HCT116 (cell line): ENCODE measurements around the gene CEACAM3. TPM values are rescaled to one million over a fixed set of nuclear protein-coding genes. Genes with fewer than 3 reads are reported as not detected.

Experiments
- ATAC-seq: fragments of 200-7000 bp; cut with Tn5 transposase; 2 replicates; pipeline ENCODE4 v1.9.1; 2020; ENCODE audit warnings: mild to moderate bottlenecking, moderate library complexity
- BruUV-seq: library from RNA; stranded (reverse); fragments of 400-500 nt; replicated peaks from 2 replicates; lab custom pipeline; 2021; lab: Mats Ljungman, UMichigan
- CTCF ChIA-PET: fragments of 300-600 bp; sonication (Branson Sonifier 250); formaldehyde crosslinking; loops from one replicate; lab custom pipeline; 2021; ENCODE audit warnings: antibody characterized with exemption; lab: Charles Lee
- POLR2A ChIA-PET: fragments of 300-600, 350-600 bp; sonication (Branson Sonifier 250); formaldehyde crosslinking; loops from one replicate; lab custom pipeline; 2021; ENCODE audit warnings: antibody characterized with exemption; lab: Charles Lee
- RAD21 ChIA-PET, 2 experiments: fragments of 300-600 bp; sonication (Branson Sonifier 250); formaldehyde crosslinking; loops; one replicate each; lab custom pipeline; 2023; ENCODE audit warnings: low total read pairs in 2 of 2; ENCODE audit not compliant: uncharacterized antibody in 2 of 2, unreplicated experiment in 2 of 2, low non-redundant PET in 1 of 2; lab: Charles Lee
- DNase-seq: peaks from one replicate; pipeline ENCODE4 v3.0.0-alpha.2; 2010; ENCODE audit warnings: low read depth, low spot score
- H2AFZ ChIP-seq: fragments of 200-600 bp; shearing (Covaris generic), sonication (generic); 2 replicates; pipeline ENCODE4 v1.6.1; 2017; ENCODE audit warnings: low read depth, mixed run types, mixed read lengths, antibody characterized with exemption, low read length; ENCODE audit not compliant: poor library complexity, severe bottlenecking
- H3K27ac ChIP-seq: 2 replicates; pipeline ENCODE4 v1.5.1; 2012; ENCODE audit warnings: low read depth, low read length
- H3K27me3 ChIP-seq: fragments of 200-600 bp; sonication (generic); 2 replicates; pipeline ENCODE4 v1.6.1; 2016; ENCODE audit warnings: mixed run types, low read length, mixed read lengths; ENCODE audit not compliant: insufficient read depth
- H3K36me3 ChIP-seq, 2 experiments: fragments of 200-500 bp in 1 of 2; fragments of 200-600 bp in 1 of 2; sonication (Bioruptor generic) in 1 of 2; sonication (generic) in 1 of 2; 2 replicates each; pipeline versions ENCODE4 v1.5.1 to v1.6.1; 2014 to 2016; ENCODE audit warnings: low read length in 2 of 2, inconsistent platforms in 1 of 2, mixed read lengths in 1 of 2, mixed run types in 1 of 2; ENCODE audit not compliant: insufficient read depth in 2 of 2, control insufficient read depth in 1 of 2
- H3K4me1 ChIP-seq, 2 experiments: fragments of 200-600 bp in 1 of 2; sonication (generic) in 1 of 2; 2 replicates each; pipeline versions ENCODE4 v1.5.1 to v1.6.1; 2012 to 2017; ENCODE audit warnings: low read length in 2 of 2, inconsistent platforms in 1 of 2, mild to moderate bottlenecking in 1 of 2, mixed read lengths in 1 of 2, mixed run types in 1 of 2, moderate library complexity in 1 of 2; ENCODE audit not compliant: insufficient read depth in 2 of 2, control insufficient read depth in 1 of 2
- H3K4me2 ChIP-seq: fragments of 200-600 bp; sonication (generic); 2 replicates; pipeline ENCODE4 v1.6.1; 2017; ENCODE audit warnings: mixed run types, low read length, mixed read lengths
- H3K4me3 ChIP-seq, 2 experiments: fragments of 200-600 bp in 1 of 2; sonication (generic) in 1 of 2; replicated peaks in 1 of 2; 2 replicates each; pipeline ENCODE4 v1.5.1; 2011 to 2016; ENCODE audit warnings: low read length in 2 of 2, control low read depth in 1 of 2, low read depth in 1 of 2, mild to moderate bottlenecking in 1 of 2, mixed read lengths in 1 of 2, mixed run types in 1 of 2
- H3K79me2 ChIP-seq: fragments of 200-600 bp; sonication (generic); 2 replicates; pipeline ENCODE4 v1.6.1; 2017; ENCODE audit warnings: mild to moderate bottlenecking, mixed run types, low read length, moderate library complexity, mixed read lengths; ENCODE audit not compliant: insufficient read depth
- H3K9ac ChIP-seq: fragments of 200-600 bp; sonication (generic); 2 replicates; pipeline ENCODE4 v1.6.1; 2016; ENCODE audit warnings: low read length, mixed read lengths
- H3K9me2 ChIP-seq: fragments of 200-600 bp; sonication (generic), shearing (Covaris generic); 2 replicates; pipeline ENCODE4 v1.6.1; 2017; ENCODE audit warnings: mixed run types, mild to moderate bottlenecking, moderate library complexity; ENCODE audit not compliant: insufficient read depth
- H3K9me3 ChIP-seq, 2 experiments: fragments of 200-500 bp in 1 of 2; fragments of 200-600 bp in 1 of 2; sonication (Bioruptor generic) in 1 of 2; sonication (generic) in 1 of 2; 2 replicates each; pipeline ENCODE4 v1.6.1; 2014 to 2017; ENCODE audit warnings: low read length in 2 of 2, mixed read lengths in 2 of 2, inconsistent platforms in 1 of 2, low read depth in 1 of 2, mild to moderate bottlenecking in 1 of 2, mixed run types in 1 of 2, moderate library complexity in 1 of 2; ENCODE audit not compliant: control insufficient read depth in 1 of 2, insufficient read depth in 1 of 2
- H4K20me1 ChIP-seq: fragments of 200-600 bp; sonication (generic), shearing (Covaris generic); 2 replicates; pipeline ENCODE4 v1.6.1; 2017; ENCODE audit warnings: mixed run types, mild to moderate bottlenecking, moderate library complexity; ENCODE audit not compliant: insufficient read depth
- CBX3 ChIP-seq: IDR thresholded peaks from 2 replicates; pipeline ENCODE4 v1.6.1; 2012; ENCODE audit warnings: low read depth
- CEBPB ChIP-seq: IDR thresholded peaks from 2 replicates; pipeline ENCODE4 v1.6.1; 2012; ENCODE audit warnings: low read depth
- CTCF ChIP-seq, 3 experiments: fragments of 200-600 bp in 1 of 3; sonication (generic) in 1 of 3; IDR thresholded peaks in 2 of 3; conservative IDR thresholded peaks in 1 of 3; 2 replicates each; pipeline ENCODE4 v1.5.1; 2012 to 2017; ENCODE audit warnings: low read depth in 2 of 3, low read length in 2 of 3, antibody characterized with exemption in 1 of 3, borderline replicate concordance in 1 of 3, control low read depth in 1 of 3, mild to moderate bottlenecking in 1 of 3, mixed read lengths in 1 of 3, mixed run types in 1 of 3, moderate library complexity in 1 of 3; ENCODE audit not compliant: insufficient read depth in 1 of 3
- EGR1 ChIP-seq: IDR thresholded peaks from 2 replicates; pipeline ENCODE4 v1.6.1; 2012; ENCODE audit warnings: low read depth
- ELF1 ChIP-seq: IDR thresholded peaks from 2 replicates; pipeline ENCODE4 v1.6.1; 2012; ENCODE audit warnings: low read depth, borderline replicate concordance
- EZH2phosphoT487 ChIP-seq: fragments of 200-600 bp; IDR thresholded peaks from 2 replicates; pipeline ENCODE4 v1.6.1; 2018; ENCODE audit warnings: antibody characterized with exemption, borderline replicate concordance
- FOSL1 ChIP-seq: IDR thresholded peaks from 2 replicates; pipeline ENCODE4 v1.6.1; 2012; ENCODE audit warnings: low read depth
- POLR2A ChIP-seq: IDR thresholded peaks from 2 replicates; pipeline ENCODE4 v1.7.0; 2011; ENCODE audit warnings: borderline replicate concordance; ENCODE audit not compliant: insufficient read depth, insufficient read length; ENCODE audit errors: extremely low read depth
- SP1 ChIP-seq: IDR thresholded peaks from 2 replicates; pipeline ENCODE4 v1.6.1; 2012; ENCODE audit warnings: low read depth
- SRF ChIP-seq: IDR thresholded peaks from 2 replicates; pipeline ENCODE4 v1.6.1; 2012; ENCODE audit warnings: low read depth
- ZBTB33 ChIP-seq: IDR thresholded peaks from 2 replicates; pipeline ENCODE4 v1.6.1; 2011; ENCODE audit warnings: mild to moderate bottlenecking, low read length, moderate library complexity; ENCODE audit not compliant: insufficient replicate concordance; ENCODE audit errors: extremely low read depth
- ZFX ChIP-seq: fragments of 450-650 bp; IDR thresholded peaks from 2 replicates; pipeline ENCODE4 v1.6.1; 2017
- ZNF274 ChIP-seq: fragments of 200-500 bp; sonication (Bioruptor generic); IDR thresholded peaks from 2 replicates; pipeline ENCODE4 v1.6.1; 2014; ENCODE audit warnings: mild to moderate bottlenecking, low read depth, low read length, inconsistent platforms
- intact Hi-C: fragments of 100-400 bp; cut with micrococcal nuclease; formaldehyde crosslinking; loops from 2 replicates; pipeline ENCODE4 v1.10.0; 2022
- total RNA-seq: library from RNA; stranded (reverse); gene quantifications from one replicate; pipeline ENCODE4 v1.2.1, GENCODE V29; 2021; ENCODE audit not compliant: unreplicated experiment
- TF ChIP-seq, protein P1 (sequence below): IDR thresholded peaks from 2 replicates; pipeline ENCODE4 v1.6.1; 2012; ENCODE audit warnings: low read depth
- TF ChIP-seq, protein P2 (sequence below): IDR thresholded peaks from 2 replicates; pipeline ENCODE4 v1.6.1; 2012
- TF ChIP-seq, protein P3 (sequence below): IDR thresholded peaks from 2 replicates; pipeline ENCODE4 v1.6.1; 2012

CEACAM3 gene
- total RNA-seq, 1 experiment from 2014 or later = not detected

DNA sequence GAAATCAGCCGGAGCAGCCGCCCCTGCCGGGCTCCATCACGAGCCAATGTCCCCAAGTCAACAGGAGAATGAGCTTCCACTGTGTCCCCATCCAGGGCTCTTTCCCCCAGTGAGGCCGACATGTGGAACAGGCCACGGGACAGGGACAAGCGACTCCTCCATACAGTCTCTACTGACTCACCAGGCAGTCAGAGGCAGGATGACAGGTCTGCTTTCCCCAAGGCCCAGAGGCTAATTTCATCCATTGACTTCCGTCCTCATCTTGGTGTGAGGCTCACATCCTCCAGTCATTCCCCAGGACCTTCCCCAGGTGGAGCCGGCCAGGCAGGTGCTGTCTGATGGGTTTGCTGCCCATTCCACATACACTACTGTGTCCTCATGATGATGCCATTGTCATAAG lies 37.5 kb upstream of the CEACAM3 start:
- no peak for ATAC-seq
- ChIA-PET CTCF (interaction anchor here (1.3 kb wide), 1 partner anchor 34 kb away, joined by 3 read pairs; no protein-coding TSS in a partner anchor), POLR2A (no interaction called here), RAD21 (no interaction called here)
- Histone ChIP-seq H3K9me3 (no peaks in the 10 kb centered on the region), H3K36me3 (no peaks in the 10 kb centered on the region), H3K9ac (no peak overlapping the region), H3K4me2 (no peak overlapping the region), H3K9me2 (no peaks in the 10 kb centered on the region), H3K27ac (no peak overlapping the region), H3K4me1 (peaks cover 0 to under 1% of the 10 kb centered on the region in 2 experiments; a peak in 1 of 4 replicates), H3K27me3 (peaks cover 79% of the 10 kb centered on the region), H2AFZ (no peak overlapping the region), H3K4me3 (no peak overlapping the region), H3K79me2 (no peaks in the 10 kb centered on the region), H4K20me1 (no peaks in the 10 kb centered on the region)
- BruUV-seq = no TSS peak
- no peak for DNase-seq
- intact Hi-C loops = no loop called here
- TF ChIP-seq ZNF274 (no peak), EZH2phosphoT487 (no peak), CEBPB (no peak), ZFX (no peak), CBX3 (no peak), SRF (no peak), CTCF (IDR thresholded peaks at IDR 0.05 in 2 of 3, conservative IDR thresholded peaks at IDR 0.05 in 1 of 3; ENCODE audit: borderline replicate concordance in 1 of 3, insufficient read depth in 1 of 3, low read depth in 2 of 3, low read length in 2 of 3) (no peak), POLR2A (no peak), ZBTB33 (no peak), SP1 (no peak), EGR1 (no peak), ELF1 (no peak), FOSL1 (no peak)
- TF ChIP-seq, protein P1, sequence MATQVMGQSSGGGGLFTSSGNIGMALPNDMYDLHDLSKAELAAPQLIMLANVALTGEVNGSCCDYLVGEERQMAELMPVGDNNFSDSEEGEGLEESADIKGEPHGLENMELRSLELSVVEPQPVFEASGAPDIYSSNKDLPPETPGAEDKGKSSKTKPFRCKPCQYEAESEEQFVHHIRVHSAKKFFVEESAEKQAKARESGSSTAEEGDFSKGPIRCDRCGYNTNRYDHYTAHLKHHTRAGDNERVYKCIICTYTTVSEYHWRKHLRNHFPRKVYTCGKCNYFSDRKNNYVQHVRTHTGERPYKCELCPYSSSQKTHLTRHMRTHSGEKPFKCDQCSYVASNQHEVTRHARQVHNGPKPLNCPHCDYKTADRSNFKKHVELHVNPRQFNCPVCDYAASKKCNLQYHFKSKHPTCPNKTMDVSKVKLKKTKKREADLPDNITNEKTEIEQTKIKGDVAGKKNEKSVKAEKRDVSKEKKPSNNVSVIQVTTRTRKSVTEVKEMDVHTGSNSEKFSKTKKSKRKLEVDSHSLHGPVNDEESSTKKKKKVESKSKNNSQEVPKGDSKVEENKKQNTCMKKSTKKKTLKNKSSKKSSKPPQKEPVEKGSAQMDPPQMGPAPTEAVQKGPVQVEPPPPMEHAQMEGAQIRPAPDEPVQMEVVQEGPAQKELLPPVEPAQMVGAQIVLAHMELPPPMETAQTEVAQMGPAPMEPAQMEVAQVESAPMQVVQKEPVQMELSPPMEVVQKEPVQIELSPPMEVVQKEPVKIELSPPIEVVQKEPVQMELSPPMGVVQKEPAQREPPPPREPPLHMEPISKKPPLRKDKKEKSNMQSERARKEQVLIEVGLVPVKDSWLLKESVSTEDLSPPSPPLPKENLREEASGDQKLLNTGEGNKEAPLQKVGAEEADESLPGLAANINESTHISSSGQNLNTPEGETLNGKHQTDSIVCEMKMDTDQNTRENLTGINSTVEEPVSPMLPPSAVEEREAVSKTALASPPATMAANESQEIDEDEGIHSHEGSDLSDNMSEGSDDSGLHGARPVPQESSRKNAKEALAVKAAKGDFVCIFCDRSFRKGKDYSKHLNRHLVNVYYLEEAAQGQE = no peak
- TF ChIP-seq, protein P2, sequence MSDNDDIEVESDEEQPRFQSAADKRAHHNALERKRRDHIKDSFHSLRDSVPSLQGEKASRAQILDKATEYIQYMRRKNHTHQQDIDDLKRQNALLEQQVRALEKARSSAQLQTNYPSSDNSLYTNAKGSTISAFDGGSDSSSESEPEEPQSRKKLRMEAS = no peak
- TF ChIP-seq, protein P3, sequence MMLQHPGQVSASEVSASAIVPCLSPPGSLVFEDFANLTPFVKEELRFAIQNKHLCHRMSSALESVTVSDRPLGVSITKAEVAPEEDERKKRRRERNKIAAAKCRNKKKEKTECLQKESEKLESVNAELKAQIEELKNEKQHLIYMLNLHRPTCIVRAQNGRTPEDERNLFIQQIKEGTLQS = no peak
